ENCODE measurements around the gene CYP3A5.

GRCh38 chr7:99628471-99629465, 51.0 kb downstream of the CYP3A5 start:
- no peak for TF ChIP-seq ZBTB39 (CRISPR knock-in tag; IDR thresholded peaks at IDR 0.05)
- TF ChIP-seq CTCF (CRISPR knock-in tag; IDR thresholded peaks at IDR 0.05), result no peak
- TF ChIP-seq TFE3 (CRISPR knock-in tag; IDR thresholded peaks at IDR 0.05), result no peak
- no peak for TF ChIP-seq TAF1 (CRISPR knock-in tag; IDR thresholded peaks at IDR 0.05)
- TF ChIP-seq ZNF260 (CRISPR knock-in tag; IDR thresholded peaks at IDR 0.05; ENCODE audit: borderline replicate concordance, low read depth), result no peak
- no peak for TF ChIP-seq ARHGAP35 (CRISPR knock-in tag; IDR thresholded peaks at IDR 0.05; ENCODE audit: borderline replicate concordance)
- TF ChIP-seq KAT2B (IDR thresholded peaks at IDR 0.05; ENCODE audit: borderline replicate concordance, low read depth, low read length), result no peak
- no peak for TF ChIP-seq NRL (CRISPR knock-in tag; IDR thresholded peaks at IDR 0.05; ENCODE audit: borderline replicate concordance)
- no peak for TF ChIP-seq HOMEZ (CRISPR knock-in tag; IDR thresholded peaks at IDR 0.05; ENCODE audit: low read depth)

Data from HepG2 (cell line).